NOMO-1 (cell line): ENCODE measurements around the gene DMRTB1.

Experiments
- DNase-seq, 2 experiments: peaks; one replicate each; lab custom pipeline; 2025; ENCODE audit not compliant: unreplicated experiment in 2 of 2; lab: John Stamatoyannopoulos, UW

Gene DMRTB1

DNA sequence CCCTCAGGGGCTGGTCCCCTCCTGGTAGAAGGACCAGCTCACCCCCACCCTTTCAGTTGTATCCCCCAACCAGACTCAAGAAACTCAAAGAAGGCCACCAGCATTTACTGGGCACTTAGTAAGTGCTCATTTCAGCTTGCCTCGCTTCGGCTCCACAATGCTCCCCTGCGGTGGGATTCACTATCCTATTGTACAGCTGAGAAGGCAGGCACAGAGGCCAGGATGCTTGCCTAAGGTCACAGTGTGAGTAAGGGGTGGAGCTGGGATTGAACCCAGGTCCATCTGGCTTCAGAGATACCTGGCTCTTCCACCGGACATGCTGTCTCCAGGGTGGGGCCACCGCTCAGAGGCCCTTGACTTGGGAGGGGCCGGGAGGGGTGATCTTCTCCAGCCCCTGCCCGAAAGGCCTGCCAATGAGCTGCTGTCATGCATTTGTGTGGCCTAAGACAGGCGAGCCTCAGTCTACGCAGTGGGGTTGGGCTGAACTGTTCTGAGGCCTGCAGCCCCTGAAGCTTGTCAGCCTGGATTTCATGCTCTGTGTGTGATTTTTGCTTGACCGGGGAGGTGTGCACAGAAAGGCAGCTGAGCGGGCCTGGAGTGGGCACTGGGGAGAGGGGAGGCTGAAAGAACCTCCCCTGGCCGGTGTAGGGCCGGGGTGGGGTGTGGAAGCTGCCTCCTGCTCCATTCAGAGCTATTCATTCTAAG, 48.1 kb downstream of the DMRTB1 start:
- DNase-seq: no peak

DNA sequence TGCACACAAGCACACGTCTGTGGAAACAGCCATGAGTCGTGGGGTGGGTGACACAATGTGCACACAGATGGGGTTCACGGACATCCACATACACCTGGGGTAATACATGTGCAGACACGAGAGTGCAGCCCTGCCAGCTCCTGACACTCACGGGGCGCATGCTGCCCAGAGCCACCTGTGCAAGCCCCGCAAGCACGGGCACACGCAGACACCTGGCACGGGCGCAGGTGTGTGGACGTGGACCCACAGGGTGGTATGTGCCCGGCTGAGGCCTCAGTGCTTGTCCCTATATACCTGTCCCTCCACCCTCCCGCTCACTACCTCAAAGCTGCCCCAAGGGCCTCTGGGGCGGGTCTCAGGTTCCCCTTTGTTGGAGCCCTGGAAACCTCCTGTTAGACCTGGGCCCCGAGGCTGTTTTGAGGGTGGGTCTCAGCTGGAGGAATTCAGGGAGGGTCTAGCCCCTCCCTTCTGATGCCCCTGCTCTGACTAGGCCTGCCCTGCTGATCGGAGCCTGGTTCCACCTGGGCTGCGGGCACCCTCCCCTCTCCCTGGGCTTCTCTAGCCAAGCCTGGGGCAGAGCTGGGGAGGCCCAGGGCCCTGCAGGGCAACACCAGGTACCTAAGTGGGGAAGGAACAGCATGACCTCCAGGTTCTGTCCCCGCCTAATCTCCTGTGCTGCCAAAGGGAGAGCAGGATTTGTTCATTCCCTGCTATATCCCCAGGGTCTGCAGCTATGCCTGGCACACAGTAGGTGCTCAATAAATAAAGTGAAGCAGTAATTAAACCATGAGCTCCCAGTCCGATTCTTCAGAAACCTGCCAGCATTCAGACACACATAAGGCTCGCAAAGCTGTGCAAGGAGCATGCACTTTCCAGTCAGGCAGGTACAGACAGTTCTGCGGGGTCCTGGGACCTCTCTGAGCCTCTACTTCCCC, 49.1 kb downstream of the DMRTB1 start:
- DNase-seq: no peak

GRCh38 chr1:53508991-53509666, 49.9 kb downstream of the DMRTB1 start:
- DNase-seq: peak; percentile 84 to 88

- DNase-seq: no peak
Observed at GRCh38 chr1:53509775-53510174, 50.6 kb downstream of the DMRTB1 start.

DNA sequence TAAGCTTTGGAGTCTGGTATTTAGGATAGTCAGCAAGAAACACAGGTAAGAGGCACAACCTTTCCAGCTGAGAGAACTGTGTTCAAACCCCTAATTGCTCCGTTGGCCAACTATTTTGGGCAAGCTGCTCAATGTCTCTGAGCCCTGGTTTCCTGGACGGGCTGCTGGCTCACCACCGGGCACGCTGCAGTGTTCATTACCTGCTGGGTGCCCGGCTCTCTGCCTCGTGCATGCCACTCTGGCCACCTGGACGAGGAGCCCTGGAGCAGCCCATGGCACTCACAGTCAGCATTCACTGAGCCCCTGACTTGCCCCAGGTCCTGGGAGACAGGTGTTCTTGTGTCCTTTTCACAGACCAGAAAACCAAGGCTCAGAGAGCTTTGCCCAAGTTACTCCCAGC, 51.0 kb downstream of the DMRTB1 start:
- DNase-seq: no peak

DNA sequence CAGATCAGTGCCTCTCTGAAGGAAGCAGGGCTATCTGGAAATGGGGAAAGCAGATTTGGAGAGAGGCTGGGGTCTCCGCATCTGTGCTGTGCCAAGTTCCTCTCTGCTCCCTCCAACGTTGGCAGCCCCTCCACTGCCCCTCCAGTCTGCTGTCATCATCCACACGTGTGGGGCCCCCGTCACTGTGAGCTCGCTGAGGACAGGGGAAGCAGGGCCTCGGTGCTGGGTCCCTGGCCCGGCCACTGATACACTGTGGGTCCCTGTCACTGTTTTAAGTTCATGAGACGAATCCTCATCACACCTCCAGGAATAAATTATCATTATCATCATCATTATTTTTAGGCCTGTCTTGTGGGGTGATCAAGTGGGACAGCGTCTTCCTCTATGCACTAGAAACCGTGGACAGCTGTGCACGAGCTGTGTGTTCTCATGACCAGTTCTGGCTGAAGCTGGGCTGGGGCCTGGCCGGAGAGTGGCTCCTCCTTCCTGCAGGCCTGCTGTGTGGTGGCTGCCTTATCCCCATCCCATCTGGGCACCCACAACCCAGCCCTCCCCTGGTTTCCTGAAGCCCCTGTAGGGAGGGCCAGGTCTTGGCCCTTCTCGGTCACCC, 52.2 kb downstream of the DMRTB1 start:
- no peak for DNase-seq

- no peak for DNase-seq
Observed at GRCh38 chr1:53511933-53512806, 53.0 kb downstream of the DMRTB1 start.

DNA sequence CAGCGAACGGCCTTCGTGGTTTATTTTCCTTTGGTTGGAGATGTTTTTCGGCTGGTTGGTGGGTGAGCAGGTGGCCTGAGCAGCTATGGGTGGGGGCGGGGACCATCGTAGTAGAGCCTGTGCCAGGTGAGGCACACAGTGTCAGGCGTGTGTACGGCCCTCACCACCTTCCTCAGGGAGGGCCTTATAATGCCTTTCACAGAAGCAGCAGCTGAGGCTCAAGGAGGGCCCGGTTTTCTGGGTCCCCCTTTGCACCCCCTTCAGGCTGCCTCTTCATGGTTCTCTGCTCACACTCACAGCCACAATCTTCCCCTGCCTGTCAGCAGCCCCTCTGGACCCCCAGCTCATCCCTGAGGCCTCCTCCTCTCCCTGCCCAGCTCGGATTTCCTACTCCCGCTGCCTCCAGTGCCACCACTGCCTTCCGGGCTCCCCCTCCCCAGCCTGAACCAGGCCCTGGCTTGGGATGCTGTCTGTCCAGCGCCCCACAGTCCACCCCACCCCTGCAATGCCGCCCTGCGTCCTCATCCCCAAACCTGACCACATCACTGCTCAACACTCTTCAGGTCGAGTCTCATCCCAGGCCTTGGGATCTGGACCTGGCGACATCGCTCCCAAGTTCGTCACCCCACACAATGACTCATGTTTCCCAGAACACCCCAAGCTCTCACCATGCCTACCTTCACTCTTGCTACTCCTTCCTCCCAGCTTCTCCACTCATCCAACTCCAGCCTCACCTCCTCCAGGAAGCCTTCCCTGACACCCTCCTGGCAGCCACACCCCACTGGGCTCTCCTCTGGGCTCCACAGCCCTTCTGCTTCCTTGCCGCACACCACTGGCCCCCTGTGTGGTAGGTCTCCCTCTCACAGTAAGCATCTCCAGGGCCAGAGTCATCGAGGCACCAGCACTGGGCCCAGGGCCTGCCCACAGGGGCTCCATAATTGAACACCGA, 53.9 kb downstream of the DMRTB1 start:
- no peak for DNase-seq

- no peak for DNase-seq
Observed at GRCh38 chr1:53513846-53514245, 54.6 kb downstream of the DMRTB1 start.

GRCh38 chr1:53514436-53514835, 55.2 kb downstream of the DMRTB1 start:
- DNase-seq: no peak

GRCh38 chr1:53516181-53516580, 57.0 kb downstream of the DMRTB1 start:
- no peak for DNase-seq
